Mammary epithelial cell (primary cell): ENCODE results near the gene COL4A1.

Experiments
- CTCF ChIP-seq, 2 donors: IDR thresholded peaks in 1 of 2; conservative IDR thresholded peaks in 1 of 2; 2 replicates each; pipeline ENCODE4 v1.5.1; 2011 to 2012; ENCODE audit warnings: inconsistent platforms in 2 of 2, low read length in 2 of 2, mild to moderate bottlenecking in 2 of 2, control low read depth in 1 of 2, low read depth in 1 of 2; ENCODE audit not compliant: insufficient read depth in 1 of 2; ENCODE audit errors: extremely low read depth in 1 of 2
- EZH2 ChIP-seq: IDR thresholded peaks from 2 replicates; pipeline ENCODE4 v1.6.1; 2012; ENCODE audit warnings: low read length, inconsistent platforms, borderline replicate concordance

- TF ChIP-seq CTCF (conservative IDR thresholded peaks at IDR 0.05 in 1 of 2, IDR thresholded peaks at IDR 0.05 in 1 of 2; ENCODE audit: extremely low read depth in 1 of 2, insufficient read depth in 1 of 2, low read depth in 1 of 2, low read length in 2 of 2) (no peak), EZH2 (no peak)
These were observed 17.3 kb downstream of the COL4A1 start for GRCh38 chr13:110289661-110290060.
